HEK293T (cell line): Measurements from ENCODE around the gene GIPC1.

Experiments
- ARNT ChIP-seq: fragments of 450-650 bp; IDR thresholded peaks from 2 replicates; pipeline ENCODE4 v1.6.1; 2017; ENCODE audit warnings: mild to moderate bottlenecking
- BHLHE40 ChIP-seq: fragments of 450-650 bp; IDR thresholded peaks from 2 replicates; pipeline ENCODE4 v1.6.1; 2016; ENCODE audit warnings: mild to moderate bottlenecking, moderate library complexity, borderline replicate concordance
- FOXM1 ChIP-seq: fragments of 450-650 bp; IDR thresholded peaks from 2 replicates; pipeline ENCODE4 v1.6.1; 2017; ENCODE audit warnings: mild to moderate bottlenecking, borderline replicate concordance
- HDGF ChIP-seq: fragments of 450-650 bp; IDR thresholded peaks from 2 replicates; pipeline ENCODE4 v1.6.1; 2017; ENCODE audit warnings: antibody characterized with exemption, borderline replicate concordance
- L3MBTL2 ChIP-seq: fragments of 450-650 bp; conservative IDR thresholded peaks from 2 replicates; pipeline ENCODE4 v1.6.1; 2016; ENCODE audit warnings: mild to moderate bottlenecking
- NFRKB ChIP-seq: fragments of 450-650 bp; IDR thresholded peaks from 2 replicates; pipeline ENCODE4 v1.6.1; 2016; ENCODE audit warnings: mild to moderate bottlenecking, moderate library complexity
- SP1 ChIP-seq: fragments of 450-650 bp; IDR thresholded peaks from 2 replicates; pipeline ENCODE4 v1.6.1; 2017
- TARDBP ChIP-seq: fragments of 450-650 bp; IDR thresholded peaks from 2 replicates; pipeline ENCODE4 v1.6.1; 2016

DNA sequence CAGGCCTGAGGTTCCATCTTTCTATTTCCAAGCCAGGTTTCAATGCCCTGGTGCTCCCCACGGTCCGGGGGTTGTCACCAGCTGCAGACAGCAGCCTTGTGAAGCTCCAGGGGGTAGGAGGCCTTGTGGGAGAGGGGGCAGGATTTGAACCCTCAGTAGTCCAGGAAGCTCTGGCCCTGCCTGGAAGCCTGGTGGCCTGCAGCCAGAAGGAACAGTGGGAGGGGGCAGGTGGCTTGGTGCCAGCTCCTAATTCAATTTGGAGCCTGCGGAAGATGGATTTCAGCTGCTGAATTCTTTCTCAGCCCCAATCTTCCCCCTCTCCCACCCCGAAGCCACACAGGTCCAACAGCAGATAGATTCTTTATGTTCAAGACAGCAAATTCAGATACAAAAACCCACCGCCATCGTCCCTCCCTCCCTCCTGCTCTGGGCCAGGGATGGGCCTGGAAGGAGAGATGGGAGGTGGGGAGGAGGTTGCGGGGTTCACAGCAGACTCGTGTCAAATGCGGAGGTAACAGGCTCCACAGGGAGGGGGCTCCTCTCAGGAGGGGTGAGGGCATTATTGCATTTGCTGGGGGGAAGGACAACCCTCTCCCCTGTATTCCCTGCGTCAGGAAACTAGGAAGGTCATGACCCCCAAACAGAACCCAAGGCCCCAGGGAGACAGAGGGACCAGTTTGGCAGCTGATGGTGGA lies 18.4 kb downstream of the GIPC1 start:
- TF ChIP-seq HDGF (no peak), L3MBTL2 (no peak), TARDBP (no peak), SP1 (no peak), BHLHE40 (no peak), FOXM1 (no peak), ARNT (no peak), NFRKB (no peak)
